HG02943 (cell line): Measurements from ENCODE around the gene UTS2R.

Experiments used
- ATAC-seq: cut with Tn5 transposase; IDR thresholded peaks from one replicate; pipeline ENCODE4 v1.9.1; 2021; ENCODE audit warnings: mild to moderate bottlenecking, low read depth, moderate library complexity; ENCODE audit not compliant: unreplicated experiment

Gene UTS2R

DNA sequence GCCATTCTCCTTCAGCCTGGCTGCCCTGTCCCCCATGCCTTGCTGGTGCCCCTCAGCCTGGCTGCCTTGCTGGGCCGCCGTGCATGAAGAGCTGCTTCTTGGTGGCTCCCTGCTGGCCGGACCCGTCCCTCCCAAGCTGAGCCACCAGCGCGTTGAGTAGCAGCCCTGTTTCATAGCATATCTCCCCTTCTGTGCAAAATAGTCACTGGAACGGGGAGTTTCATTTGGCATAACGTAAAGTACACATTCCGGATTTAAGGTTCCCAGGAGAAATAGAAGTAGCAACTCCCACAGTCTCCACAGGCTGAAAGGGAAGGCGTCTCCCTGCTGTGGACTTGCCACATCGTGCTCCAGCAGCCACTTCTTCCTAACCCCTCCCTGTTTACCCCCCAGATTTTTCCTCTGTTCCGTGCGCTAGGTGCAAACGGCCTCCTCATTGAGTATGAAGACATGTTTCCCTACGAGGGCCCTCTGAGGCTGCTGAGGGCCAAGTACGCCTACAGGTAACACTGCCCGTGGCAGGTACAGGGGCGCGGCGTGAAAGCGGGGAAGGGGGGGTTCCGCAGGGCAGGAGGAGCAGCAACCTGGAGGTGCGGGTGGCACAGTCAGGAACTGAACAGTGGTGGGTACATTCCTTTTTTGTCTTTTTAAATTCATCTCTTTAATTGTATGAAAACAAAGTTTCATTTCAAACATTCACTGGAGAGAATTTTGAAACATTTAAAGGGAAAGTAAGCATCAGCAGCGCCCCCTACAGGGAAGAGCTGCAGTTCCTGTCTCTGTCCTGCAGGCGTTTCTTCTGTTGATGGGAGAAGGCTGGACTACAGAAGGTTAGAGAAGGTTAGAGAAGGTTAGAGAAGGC, 52.7 kb downstream of the UTS2R start:
- no peak for ATAC-seq

GRCh38 chr17:82424863-82425159, 53.2 kb downstream of the UTS2R start:
- ATAC-seq: no peak
